ENCODE measurements around the gene FBN1.

FBN1 gene

GRCh38 chr15:48647962-48648361, 2.5 kb upstream of the FBN1 start:
- no peak overlapping the region for H3K4me3 ChIP-seq (ENCODE audit: low read depth, low read length)
- peak; percentile 51 for TF ChIP-seq CTCF (IDR thresholded peaks at IDR 0.05; ENCODE audit: insufficient read depth, low read length, missing control alignments)
- ChIA-PET POLR2A (no interaction called here), CTCF (interaction anchor here (1.0 to 4.7 kb wide), 3 partner anchors 10 to 22 kb away, joined by 3 to 17 read pairs (median 5); no protein-coding TSS in a partner anchor)
- DNase-seq (ENCODE audit: low read depth, low spot score), result no peak

- DNase-seq (ENCODE audit: low read depth, low spot score), result no peak
- ChIA-PET POLR2A (interaction anchor here (1.4 to 2.8 kb wide), 6 partner anchors 25 to 210 kb away, joined by 4 to 29 read pairs (median 6); no protein-coding TSS in a partner anchor), CTCF (interaction anchor here (1.7 kb wide), 1 partner anchor 12 kb away, joined by 5 read pairs; no protein-coding TSS in a partner anchor)
- peak overlapping the region; percentile 88 for H3K4me3 ChIP-seq (ENCODE audit: low read depth, low read length)
- TF ChIP-seq CTCF (IDR thresholded peaks at IDR 0.05; ENCODE audit: insufficient read depth, low read length, missing control alignments), result no peak
Observed at GRCh38 chr15:48646331-48646730, 822 bp upstream of the FBN1 start.

GRCh38 chr15:48644827-48645557, 517 bp downstream of the FBN1 start:
- CTCF ChIA-PET, result interaction anchor here (0.7 to 1.5 kb wide), 2 partner anchors 49 to 157 kb away, joined by 3 to 5 read pairs; no protein-coding TSS in a partner anchor
- H3K4me3 ChIP-seq (ENCODE audit: low read depth, low read length), result peak overlapping the region; percentile 88
- POLR2A ChIA-PET, result interaction anchor here (0.6 to 2.8 kb wide), 26 partner anchors 9 to 438 kb away, joined by 3 to 29 read pairs (median 4); no protein-coding TSS in a partner anchor
- no peak for TF ChIP-seq CTCF (IDR thresholded peaks at IDR 0.05; ENCODE audit: insufficient read depth, low read length, missing control alignments)
- no peak for DNase-seq (ENCODE audit: low read depth, low spot score)

GRCh38 chr15:48644467-48644826, 1.1 kb downstream of the FBN1 start:
- ChIA-PET CTCF (interaction anchor here (0.7 to 1.5 kb wide), 2 partner anchors 49 to 157 kb away, joined by 3 to 5 read pairs; no protein-coding TSS in a partner anchor), POLR2A (interaction anchor here (0.6 to 2.8 kb wide), 11 partner anchors 8 to 161 kb away, joined by 3 to 29 read pairs (median 5); no protein-coding TSS in a partner anchor)
- peak overlapping the region; percentile 88 for H3K4me3 ChIP-seq (ENCODE audit: low read depth, low read length)
- TF ChIP-seq CTCF (IDR thresholded peaks at IDR 0.05; ENCODE audit: insufficient read depth, low read length, missing control alignments), result no peak
- DNase-seq (ENCODE audit: low read depth, low spot score), result no peak

- TF ChIP-seq CTCF (IDR thresholded peaks at IDR 0.05; ENCODE audit: insufficient read depth, low read length, missing control alignments), result no peak
- no peak for DNase-seq (ENCODE audit: low read depth, low spot score)
- POLR2A ChIA-PET, result interaction anchor here (0.6 to 2.1 kb wide), 5 partner anchors 14 to 162 kb away, joined by 3 to 6 read pairs (median 5); no protein-coding TSS in a partner anchor
- H3K4me3 ChIP-seq (ENCODE audit: low read depth, low read length), result peak overlapping the region; percentile 88
- CTCF ChIA-PET, result interaction anchor here (1.5 kb wide), 1 partner anchor 158 kb away, joined by 5 read pairs; no protein-coding TSS in a partner anchor
Observed at GRCh38 chr15:48643776-48644466, 1.6 kb downstream of the FBN1 start.

GRCh38 chr15:48643206-48643605, 2.3 kb downstream of the FBN1 start:
- DNase-seq (ENCODE audit: low read depth, low spot score), result no peak
- CTCF ChIA-PET, result no interaction called here
- no peak for TF ChIP-seq CTCF (IDR thresholded peaks at IDR 0.05; ENCODE audit: insufficient read depth, low read length, missing control alignments)
- peak overlapping the region; percentile 88 for H3K4me3 ChIP-seq (ENCODE audit: low read depth, low read length)
- POLR2A ChIA-PET, result interaction anchor here (0.6 to 1.7 kb wide), 2 partner anchors 14 to 50 kb away, joined by 3 to 6 read pairs; no protein-coding TSS in a partner anchor

All from AG04449 (cell line).